Measurements from ENCODE around the gene SYNE3. TPM values are rescaled to one million over a fixed set of nuclear protein-coding genes. Genes with fewer than 3 reads are reported as not detected.

SYNE3 gene
- total and polyA plus RNA-seq, 2 of the 8 experiments (the other 6 are each of a cell fraction or from before 2014, with no cell fraction given): under 0.01 TPM; not detected in 1

DNA sequence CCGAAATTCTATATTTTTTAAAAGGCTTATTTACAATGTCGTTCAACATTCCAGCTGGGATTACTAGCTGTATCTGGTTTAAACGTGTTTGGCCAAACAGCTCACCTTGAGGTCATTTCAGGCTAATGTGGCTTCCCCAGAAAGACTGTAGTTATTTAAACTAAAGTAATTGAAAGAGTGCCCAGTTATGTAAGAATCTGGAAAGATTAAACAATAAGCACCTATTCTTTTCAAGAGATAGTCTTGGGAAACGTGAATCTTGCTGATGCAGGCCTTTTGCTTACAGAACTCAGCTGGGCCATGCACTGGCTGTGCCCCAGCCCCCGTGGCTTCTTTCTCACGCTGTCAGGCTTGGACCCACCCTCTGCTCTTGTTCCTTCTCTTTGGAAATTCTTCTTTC is 42.8 kb upstream of the SYNE3 start:
- H2BK15ac ChIP-seq (ENCODE audit: low read length): no peak overlapping the region
- no peak overlapping the region for H3K27ac ChIP-seq (ENCODE audit: low read depth, low read length)
- H2BK20ac ChIP-seq (ENCODE audit: low read length): no peak overlapping the region
- H2AK5ac ChIP-seq (ENCODE audit: low read depth, low read length): no peak overlapping the region
- H4K8ac ChIP-seq (ENCODE audit: extremely low read depth, insufficient read depth, low read length): no peak overlapping the region
- no peak overlapping the region for H3K56ac ChIP-seq (replicated peaks; ENCODE audit: insufficient read length, low read depth, low read length)
- POLR2A ChIA-PET (ENCODE audit: partially characterized antibody): interaction anchor here (0.7 kb wide), 1 partner anchor 21 kb away, joined by 4 read pairs; no protein-coding TSS in a partner anchor
- WGBS, 2 experiments (ENCODE audit: extremely low coverage in 1 of 2, insufficient coverage in 1 of 2, insufficient read length in 1 of 2, insufficient replicate concordance in 2 of 2, low coverage in 1 of 2, low lambda C conversion rate in 2 of 2, missing lambda C conversion rate in 1 of 2): 87% methylated on average over 6 of the region's 6 CpGs; no CpG with 5 or more reads in 1 of the 2 experiments
- no peak overlapping the region for H4K91ac ChIP-seq (replicated peaks; ENCODE audit: insufficient read length, low read length)
- DNase-seq (ENCODE audit: low read depth in 1 of 2, low spot score in 2 of 2) (no peak), FAIRE-seq (no peak)
- H4K5ac ChIP-seq (ENCODE audit: insufficient read length, low read depth, low read length): no peak overlapping the region
- H2AFZ ChIP-seq (ENCODE audit: low read length): no peak overlapping the region
- no peaks in the 10 kb centered on the region for H3K79me1 ChIP-seq (ENCODE audit: low read depth, low read length)
- H2BK120ac ChIP-seq (replicated peaks; ENCODE audit: low read depth, low read length): no peak overlapping the region
- no peak overlapping the region for H2BK12ac ChIP-seq (ENCODE audit: low read depth, low read length)
- H4K20me1 ChIP-seq (replicated peaks in 1 of 2; ENCODE audit: control insufficient read depth in 1 of 2, insufficient read depth in 2 of 2, low read length in 2 of 2): no peaks in the 10 kb centered on the region
- no peak overlapping the region for H3K23ac ChIP-seq (ENCODE audit: insufficient read length)
- H3K4me1 ChIP-seq (replicated peaks in 1 of 4; ENCODE audit: control insufficient read depth in 3 of 4, insufficient read depth in 4 of 4, low read length in 3 of 4): peaks cover 0 to 5% (median 4%) of the 10 kb centered on the region in 4 experiments; a peak in 6 of 7 replicates
- H3K79me2 ChIP-seq (ENCODE audit: control insufficient read depth in 1 of 2, insufficient read depth in 2 of 2, low read length in 2 of 2): no peaks in the 10 kb centered on the region
- no peaks in the 10 kb centered on the region for H3K36me3 ChIP-seq (ENCODE audit: control insufficient read depth in 2 of 4, insufficient read depth in 4 of 4, low read length in 3 of 4)
- H3K4me2 ChIP-seq (ENCODE audit: insufficient read depth in 1 of 2, low read depth in 2 of 2, low read length in 2 of 2): no peak overlapping the region
- no peak overlapping the region for H3K4me3 ChIP-seq (ENCODE audit: extremely low read depth in 1 of 4, insufficient read depth in 2 of 4, low read depth in 3 of 4, low read length in 4 of 4)
- no peaks in the 10 kb centered on the region; the same call in 1 of the 2 replicates for H3K23me2 ChIP-seq (ENCODE audit: low read depth, low read length)
- no peak overlapping the region for H3K4ac ChIP-seq (replicated peaks; ENCODE audit: insufficient read length, low read depth, low read length)
- no peak overlapping the region for H3K18ac ChIP-seq (ENCODE audit: extremely low read depth, low read length)
- H3K14ac ChIP-seq (ENCODE audit: insufficient read length): no peak overlapping the region
- no peak overlapping the region for H3K9ac ChIP-seq (replicated peaks in 1 of 4; ENCODE audit: extremely low read depth in 1 of 4, low read depth in 3 of 4, low read length in 3 of 4)
- no peak overlapping the region for H2BK5ac ChIP-seq (ENCODE audit: low read depth, low read length)
- H3K27me3 ChIP-seq (replicated peaks in 1 of 4; ENCODE audit: control insufficient read depth in 3 of 4, extremely low read depth in 1 of 4, insufficient read depth in 3 of 4, low read length in 3 of 4): peaks cover 0 to 2% (median 0%) of the 10 kb centered on the region in 4 experiments; a peak in 4 of 7 replicates
- CTCF ChIA-PET (ENCODE audit: partially characterized antibody): interaction anchor here (0.7 to 6.2 kb wide), 38 partner anchors 9 to 714 kb away, joined by 3 to 54 read pairs (median 4); no protein-coding TSS in a partner anchor
- no peaks in the 10 kb centered on the region for H3K9me3 ChIP-seq (ENCODE audit: insufficient read depth in 2 of 2, low read depth in 1 of 2, low read length in 1 of 2)
- TF ChIP-seq SRF (IDR thresholded peaks at IDR 0.05; ENCODE audit: low read depth, low read length) (no peak), CEBPB (IDR thresholded peaks at IDR 0.05; ENCODE audit: low read depth, low read length) (no peak), SIRT6 (IDR thresholded peaks at IDR 0.05; ENCODE audit: low read length) (no peak), RAD21 (IDR thresholded peaks at IDR 0.05 in 1 of 2, conservative IDR thresholded peaks at IDR 0.05 in 1 of 2; ENCODE audit: low read depth in 2 of 2, low read length in 2 of 2) (no peak), GABPA (IDR thresholded peaks at IDR 0.05; ENCODE audit: borderline replicate concordance, insufficient read depth, low read length) (no peak), SIN3A (conservative IDR thresholded peaks at IDR 0.05 in 1 of 2, IDR thresholded peaks at IDR 0.05 in 1 of 2; ENCODE audit: low read depth in 1 of 2, low read length in 2 of 2) (no peak), MAFK (IDR thresholded peaks at IDR 0.05; ENCODE audit: low read depth, low read length) (peak; percentile 20; the same call in 1 of the 2 replicates)
- TF ChIP-seq, protein P1, sequence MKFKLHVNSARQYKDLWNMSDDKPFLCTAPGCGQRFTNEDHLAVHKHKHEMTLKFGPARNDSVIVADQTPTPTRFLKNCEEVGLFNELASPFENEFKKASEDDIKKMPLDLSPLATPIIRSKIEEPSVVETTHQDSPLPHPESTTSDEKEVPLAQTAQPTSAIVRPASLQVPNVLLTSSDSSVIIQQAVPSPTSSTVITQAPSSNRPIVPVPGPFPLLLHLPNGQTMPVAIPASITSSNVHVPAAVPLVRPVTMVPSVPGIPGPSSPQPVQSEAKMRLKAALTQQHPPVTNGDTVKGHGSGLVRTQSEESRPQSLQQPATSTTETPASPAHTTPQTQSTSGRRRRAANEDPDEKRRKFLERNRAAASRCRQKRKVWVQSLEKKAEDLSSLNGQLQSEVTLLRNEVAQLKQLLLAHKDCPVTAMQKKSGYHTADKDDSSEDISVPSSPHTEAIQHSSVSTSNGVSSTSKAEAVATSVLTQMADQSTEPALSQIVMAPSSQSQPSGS (IDR thresholded peaks at IDR 0.05; ENCODE audit: low read length): no peak

Measured in H1 (cell line).